Sigmoid colon (tissue), 4 donors: ENCODE measurements around the gene EIF5AL1.

ENCODE experiments used
- EP300 ChIP-seq, 4 donors: sonication (generic); formaldehyde crosslinking; IDR thresholded peaks; one replicate each; pipeline ENCODE4 v1.6.1; 2017; ENCODE audit warnings: antibody characterized with exemption in 4 of 4
- POLR2A ChIP-seq, 2 donors: fragments of 450-650 bp; IDR thresholded peaks; one replicate each; pipeline ENCODE4 v1.6.1; 2016; ENCODE audit warnings: antibody characterized with exemption in 2 of 2, mild to moderate bottlenecking in 2 of 2, moderate library complexity in 2 of 2
- TF ChIP-seq, protein P1 (sequence below), 4 experiments: fragments of 450-650 bp in 3 of 4; fragments of 200-600 bp in 1 of 4; IDR thresholded peaks; one replicate each; pipeline ENCODE4 v1.5.1; 2016 to 2019; ENCODE audit warnings: antibody characterized with exemption in 4 of 4, mild to moderate bottlenecking in 3 of 4, moderate library complexity in 2 of 4

DNA sequence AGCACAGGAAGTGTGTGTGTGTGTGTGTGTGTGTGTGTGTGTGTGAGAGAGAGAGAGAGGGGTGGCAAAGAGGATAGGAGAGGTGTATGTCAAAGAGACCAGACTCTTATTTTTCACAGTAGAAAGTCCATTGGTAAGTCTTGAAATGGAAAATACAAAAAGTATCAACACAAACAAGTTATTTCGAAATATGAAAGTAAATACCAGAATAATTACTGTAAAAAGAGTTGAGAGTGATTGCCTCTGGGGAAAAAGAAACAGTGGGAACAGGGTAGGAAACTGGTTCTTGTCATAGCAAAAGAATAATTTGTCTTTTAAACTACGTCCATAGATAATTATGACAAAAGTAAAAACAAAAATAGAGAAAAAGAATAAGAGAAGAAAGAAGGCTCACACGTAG lies 29.0 kb upstream of the EIF5AL1 start:
- TF ChIP-seq, protein P1, sequence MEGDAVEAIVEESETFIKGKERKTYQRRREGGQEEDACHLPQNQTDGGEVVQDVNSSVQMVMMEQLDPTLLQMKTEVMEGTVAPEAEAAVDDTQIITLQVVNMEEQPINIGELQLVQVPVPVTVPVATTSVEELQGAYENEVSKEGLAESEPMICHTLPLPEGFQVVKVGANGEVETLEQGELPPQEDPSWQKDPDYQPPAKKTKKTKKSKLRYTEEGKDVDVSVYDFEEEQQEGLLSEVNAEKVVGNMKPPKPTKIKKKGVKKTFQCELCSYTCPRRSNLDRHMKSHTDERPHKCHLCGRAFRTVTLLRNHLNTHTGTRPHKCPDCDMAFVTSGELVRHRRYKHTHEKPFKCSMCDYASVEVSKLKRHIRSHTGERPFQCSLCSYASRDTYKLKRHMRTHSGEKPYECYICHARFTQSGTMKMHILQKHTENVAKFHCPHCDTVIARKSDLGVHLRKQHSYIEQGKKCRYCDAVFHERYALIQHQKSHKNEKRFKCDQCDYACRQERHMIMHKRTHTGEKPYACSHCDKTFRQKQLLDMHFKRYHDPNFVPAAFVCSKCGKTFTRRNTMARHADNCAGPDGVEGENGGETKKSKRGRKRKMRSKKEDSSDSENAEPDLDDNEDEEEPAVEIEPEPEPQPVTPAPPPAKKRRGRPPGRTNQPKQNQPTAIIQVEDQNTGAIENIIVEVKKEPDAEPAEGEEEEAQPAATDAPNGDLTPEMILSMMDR (IDR thresholded peaks at IDR 0.05): no peak
- TF ChIP-seq EP300 (IDR thresholded peaks at IDR 0.05) (no peak), POLR2A (IDR thresholded peaks at IDR 0.05) (no peak)
